GM21825 (cell line): ENCODE measurements around the gene ITLN2.
"Not testable (repeated sequence)": the region's sequence is repeated elsewhere in the genome, so short reads cannot be mapped to it uniquely, and the experiment has no call there.

Experiments used
- ATAC-seq: cut with Tn5 transposase; IDR thresholded peaks from one replicate; pipeline ENCODE4 v1.9.1; 2021; ENCODE audit warnings: mild to moderate bottlenecking, moderate library complexity; ENCODE audit not compliant: unreplicated experiment

Gene ITLN2

DNA sequence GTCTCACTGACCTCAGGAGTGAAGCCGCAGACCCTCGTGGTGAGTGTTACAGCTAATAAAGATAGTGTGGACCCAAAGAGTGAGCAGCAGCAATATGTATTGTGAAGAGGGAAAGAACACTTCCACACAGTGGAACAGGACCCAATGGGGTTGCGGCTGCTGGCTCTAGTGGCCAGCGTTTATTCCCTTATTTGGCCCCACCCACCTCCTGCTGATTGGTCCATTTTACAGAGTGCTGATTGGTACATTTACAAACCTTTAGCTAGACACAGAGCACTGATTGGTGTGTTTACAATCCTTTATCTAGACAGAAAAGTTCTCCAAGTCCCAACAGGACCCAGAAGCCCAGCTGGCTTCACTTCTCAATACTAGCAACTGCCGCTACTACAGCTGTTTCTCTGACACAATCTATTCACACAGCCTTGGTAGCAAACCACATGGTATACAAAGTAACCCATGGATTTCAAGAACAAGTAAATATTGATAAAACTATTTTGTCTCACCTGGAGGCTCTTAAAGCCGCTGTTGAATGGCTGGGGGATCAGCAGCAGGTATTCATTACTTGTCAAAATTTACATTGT lies 44.3 kb downstream of the ITLN2 start:
- no peak for ATAC-seq

DNA sequence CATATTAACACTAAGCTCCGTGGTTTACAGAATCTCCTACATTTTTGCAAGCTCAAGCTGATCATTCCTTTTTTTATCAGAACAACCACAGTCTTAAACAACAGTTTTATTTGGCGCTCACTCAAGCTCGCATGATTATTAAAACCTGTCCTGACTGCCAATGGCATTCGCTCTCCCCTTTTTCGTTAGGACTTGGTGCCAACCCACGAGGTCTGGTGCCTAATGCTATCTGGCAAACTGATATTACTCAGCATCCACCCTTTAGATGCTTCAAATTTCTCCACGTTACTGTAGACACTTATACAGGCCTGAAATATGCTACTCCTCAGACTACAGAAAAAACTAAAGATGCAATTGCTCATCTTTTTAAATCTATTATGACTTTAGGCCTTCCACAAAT lies 46.6 kb downstream of the ITLN2 start:
- ATAC-seq, result no peak

DNA sequence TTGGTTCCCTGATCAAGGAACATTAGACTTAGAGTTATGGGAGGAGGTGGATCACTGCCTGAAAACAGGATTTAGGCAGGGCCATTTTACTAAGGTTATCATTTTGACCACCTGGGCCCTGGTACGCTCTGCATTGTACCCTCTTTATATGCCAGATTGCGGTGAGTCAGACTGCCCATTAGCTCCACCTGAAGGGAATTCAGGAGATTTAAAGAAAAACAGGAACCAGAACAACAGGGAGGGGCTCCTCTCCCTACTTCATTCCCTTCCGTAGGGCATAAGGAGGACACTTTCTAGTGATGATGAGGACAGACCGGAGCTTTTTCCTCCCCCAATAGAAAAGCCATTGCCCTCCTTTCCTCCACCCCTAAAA lies 49.0 kb downstream of the ITLN2 start:
- ATAC-seq, result no peak

DNA sequence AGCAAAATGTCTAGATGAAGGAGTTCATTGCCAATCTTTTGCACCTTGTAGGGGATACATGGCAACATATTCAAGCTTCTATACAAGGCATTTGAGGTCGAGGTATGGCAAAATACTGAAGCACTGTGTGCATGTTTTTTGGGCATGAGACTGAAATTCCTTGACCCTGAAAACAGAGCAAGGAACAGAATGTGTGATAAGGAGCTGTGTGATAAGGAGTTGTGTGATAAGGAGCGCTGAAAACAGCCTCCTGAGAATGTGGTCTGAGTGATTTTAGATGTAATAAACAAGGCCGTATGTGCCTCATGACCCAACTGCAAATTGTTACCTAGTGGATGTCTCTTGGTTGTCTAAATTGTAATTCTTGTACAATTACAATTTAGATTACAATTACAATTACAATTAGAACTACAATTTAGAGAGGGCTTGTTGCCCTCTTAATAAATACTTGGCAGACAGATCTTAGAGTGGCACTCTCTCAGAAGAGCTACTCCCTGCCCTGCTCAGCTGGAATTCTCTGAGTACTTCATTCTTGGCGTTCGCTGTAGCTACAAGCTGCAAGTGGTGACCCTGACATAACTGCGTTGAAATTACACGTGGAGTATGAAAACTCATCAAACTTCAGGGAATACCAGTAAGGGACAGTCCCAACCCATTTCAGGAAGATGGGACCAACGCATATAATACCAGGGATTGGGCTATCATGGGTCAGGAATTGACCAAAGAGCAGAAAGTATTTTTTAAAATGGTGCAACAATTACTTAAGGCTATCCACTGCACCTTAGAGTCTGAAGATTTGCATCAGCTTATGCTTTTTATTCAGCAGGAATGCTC lies 49.6 kb downstream of the ITLN2 start:
- ATAC-seq, result no peak

DNA sequence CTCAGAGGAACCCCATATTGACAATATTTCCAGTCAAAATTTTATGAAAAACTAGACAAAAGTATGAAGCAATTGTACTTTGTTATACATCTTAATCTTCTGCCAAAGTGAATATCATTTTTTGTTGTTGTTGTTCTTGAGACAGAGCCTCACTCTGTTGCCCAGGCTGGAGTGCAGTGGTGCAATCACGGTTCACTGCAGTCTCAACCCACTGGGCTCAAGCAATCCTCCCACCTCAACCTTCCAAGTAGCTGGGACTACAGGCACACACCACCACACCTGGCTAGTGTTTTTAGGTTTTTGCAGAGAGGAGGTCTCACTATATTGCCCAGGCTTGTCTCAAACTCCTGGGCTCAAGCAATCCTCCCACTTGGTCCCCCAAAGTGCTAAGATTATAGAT lies 52.4 kb downstream of the ITLN2 start:
- not testable (repeated sequence) for ATAC-seq

DNA sequence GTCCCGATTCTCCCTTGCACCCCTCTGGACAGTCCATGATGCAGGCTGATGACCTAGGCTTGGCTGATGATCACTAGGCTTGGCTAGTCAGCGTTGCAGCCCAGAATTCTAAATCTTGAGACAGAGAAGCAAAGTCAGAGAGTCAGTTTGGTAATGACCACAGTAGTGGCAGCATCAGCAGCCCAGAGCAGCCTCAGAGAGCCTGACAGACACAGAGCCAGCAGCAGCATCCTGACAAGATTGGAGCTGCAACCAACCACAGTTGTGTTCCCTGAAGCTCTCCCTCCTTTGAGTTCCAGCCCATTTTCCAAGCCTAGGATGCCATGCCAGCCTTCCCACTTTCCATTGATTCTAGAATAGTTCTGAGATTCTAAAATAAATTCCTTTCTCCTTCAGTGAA lies 52.8 kb downstream of the ITLN2 start:
- ATAC-seq, result no peak

DNA sequence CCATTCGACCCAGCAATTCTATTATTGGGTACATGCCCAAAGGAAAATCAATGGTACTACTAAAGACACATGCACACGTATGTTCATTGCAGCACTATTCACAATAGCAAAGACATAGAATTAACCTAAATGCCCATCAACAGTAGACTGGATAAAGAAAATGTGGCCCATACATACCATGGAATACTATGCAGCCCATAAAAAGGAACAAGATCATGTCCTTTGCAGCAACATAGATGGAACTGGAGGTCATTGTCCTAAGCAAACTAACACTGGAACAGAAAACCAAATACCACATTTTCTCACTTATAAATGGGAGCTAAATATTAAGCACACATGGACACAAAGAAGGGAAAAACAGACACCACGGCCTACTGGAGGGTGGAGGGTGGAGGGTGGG lies 53.9 kb downstream of the ITLN2 start:
- ATAC-seq, result not testable (repeated sequence)
